ENCODE results near the gene USP1. TPM values are rescaled to one million over a fixed set of nuclear protein-coding genes. Genes with fewer than 3 reads are reported as not detected.

The USP1 gene
- total RNA-seq, 5 donors from 2014 or later (not counting 1 experiment from before 2014, with no cell fraction given), result 25.9 to 36.5 (median 33.0) TPM

- Histone ChIP-seq H3K27ac (ENCODE audit: low read length) (no peak overlapping the region), H3K9me3 (no peaks in the 10 kb centered on the region), H3K4me1 (ENCODE audit: control insufficient read depth in 1 of 2, extremely low read depth in 1 of 2, insufficient read depth in 2 of 2, low read length in 2 of 2) (no peaks in the 10 kb centered on the region), H3K36me3 (ENCODE audit: control insufficient read depth in 2 of 2, extremely low read depth in 1 of 2, insufficient read depth in 1 of 2, low read length in 1 of 2) (no peaks in the 10 kb centered on the region), H3K27me3 (replicated peaks in 1 of 2; ENCODE audit: control insufficient read depth in 2 of 2, extremely low read depth in 1 of 2, insufficient read depth in 2 of 2, low read length in 1 of 2) (peaks cover 0 to 4% of the 10 kb centered on the region in 2 experiments), H3K4me3 (ENCODE audit: control insufficient read depth in 1 of 2, extremely low read depth in 1 of 2, low read length in 1 of 2) (no peak overlapping the region)
- Mint-ChIP-seq H3K4me1 (no peaks in the 10 kb centered on the region), H3K27me3 (peaks cover 0 to 5% of the 10 kb centered on the region in 2 donors), H3K4me3 (no peak overlapping the region), H3K36me3 (no peaks in the 10 kb centered on the region), H3K27ac (no peak overlapping the region), H3K9me3 (no peaks in the 10 kb centered on the region)
- CTCF ChIA-PET, result no interaction called here
- WGBS (ENCODE audit: insufficient coverage), result 68% methylated on average over 2 of the region's 4 CpGs
- POLR2A ChIA-PET, result no interaction called here
- ATAC-seq (replicated peaks in 1 of 4) (no peak), DNase-seq (no peak)
Observed at GRCh38 chr1:62395291-62395690, 41.6 kb upstream of the USP1 start.

- WGBS (ENCODE audit: insufficient coverage), result 90% methylated on average over 2 of the region's 6 CpGs
- no peak overlapping the region for H3K27ac Mint-ChIP-seq
- peaks cover 0 to 4% of the 10 kb centered on the region in 2 experiments for H3K27me3 ChIP-seq (replicated peaks in 1 of 2; ENCODE audit: control insufficient read depth in 2 of 2, extremely low read depth in 1 of 2, insufficient read depth in 2 of 2, low read length in 1 of 2)
- H3K36me3 Mint-ChIP-seq, result no peaks in the 10 kb centered on the region
- no peak overlapping the region for H3K27ac ChIP-seq (ENCODE audit: low read length)
- no peaks in the 10 kb centered on the region for H3K9me3 Mint-ChIP-seq
- H3K4me1 Mint-ChIP-seq, result no peaks in the 10 kb centered on the region
- no peaks in the 10 kb centered on the region for H3K4me1 ChIP-seq (ENCODE audit: control insufficient read depth in 1 of 2, extremely low read depth in 1 of 2, insufficient read depth in 2 of 2, low read length in 2 of 2)
- H3K36me3 ChIP-seq (ENCODE audit: control insufficient read depth in 2 of 2, extremely low read depth in 1 of 2, insufficient read depth in 1 of 2, low read length in 1 of 2), result no peaks in the 10 kb centered on the region
- ChIA-PET CTCF (interaction anchor here in 1 of 2 donors (0.9 kb wide), 1 partner anchor 10 kb away, joined by 3 read pairs; no protein-coding TSS in a partner anchor), POLR2A (no interaction called here)
- no peak for DNase-seq
- ATAC-seq (replicated peaks in 1 of 4), result no peak
- H3K27me3 Mint-ChIP-seq, result peaks cover 0 to 5% of the 10 kb centered on the region in 2 donors
- no peaks in the 10 kb centered on the region for H3K9me3 ChIP-seq
- H3K4me3 Mint-ChIP-seq, result no peak overlapping the region
- H3K4me3 ChIP-seq (ENCODE audit: control insufficient read depth in 1 of 2, extremely low read depth in 1 of 2, low read length in 1 of 2), result no peak overlapping the region
Observed at GRCh38 chr1:62396871-62397270, 40.0 kb upstream of the USP1 start.

GRCh38 chr1:62397301-62397700 lies 39.5 kb upstream of the USP1 start:
- DNase-seq, result no peak

GRCh38 chr1:62398377-62398776 lies 38.5 kb upstream of the USP1 start:
- Histone ChIP-seq H3K36me3 (ENCODE audit: control insufficient read depth in 2 of 2, extremely low read depth in 1 of 2, insufficient read depth in 1 of 2, low read length in 1 of 2) (no peaks in the 10 kb centered on the region), H3K4me1 (ENCODE audit: control insufficient read depth in 1 of 2, extremely low read depth in 1 of 2, insufficient read depth in 2 of 2, low read length in 2 of 2) (no peaks in the 10 kb centered on the region), H3K4me3 (ENCODE audit: control insufficient read depth in 1 of 2, extremely low read depth in 1 of 2, low read length in 1 of 2) (no peak overlapping the region), H3K27me3 (replicated peaks in 1 of 2; ENCODE audit: control insufficient read depth in 2 of 2, extremely low read depth in 1 of 2, insufficient read depth in 2 of 2, low read length in 1 of 2) (peaks cover 0 to 6% of the 10 kb centered on the region in 2 experiments), H3K27ac (ENCODE audit: low read length) (no peak overlapping the region), H3K9me3 (no peaks in the 10 kb centered on the region)
- no peak overlapping the region for H3K4me3 Mint-ChIP-seq
- DNase-seq (no peak), ATAC-seq (replicated peaks in 1 of 4) (no peak)
- ChIA-PET POLR2A (no interaction called here), CTCF (interaction anchor here in 1 of 2 donors (0.7 kb wide), 2 partner anchors 223 to 1020 kb away, joined by 6 read pairs; no protein-coding TSS in a partner anchor)
- no peaks in the 10 kb centered on the region for H3K36me3 Mint-ChIP-seq
- no CpG with 5 or more reads among the region's 8 CpGs for WGBS (ENCODE audit: insufficient coverage)
- no peaks in the 10 kb centered on the region for H3K9me3 Mint-ChIP-seq
- no peaks in the 10 kb centered on the region for H3K4me1 Mint-ChIP-seq
- H3K27ac Mint-ChIP-seq, result no peak overlapping the region
- peaks cover 0 to 5% of the 10 kb centered on the region in 2 donors for H3K27me3 Mint-ChIP-seq

More at GRCh38 chr1:62397301-62397700, 39.5 kb upstream of the USP1 start:
- no CpG with 5 or more reads among the region's 3 CpGs for WGBS (ENCODE audit: insufficient coverage)
- H3K4me1 ChIP-seq (ENCODE audit: control insufficient read depth in 1 of 2, extremely low read depth in 1 of 2, insufficient read depth in 2 of 2, low read length in 2 of 2), result no peaks in the 10 kb centered on the region
- no peak for ATAC-seq (replicated peaks in 1 of 4)
- ChIA-PET POLR2A (no interaction called here), CTCF (interaction anchor here in 1 of 2 donors (0.9 kb wide), 1 partner anchor 9 kb away, joined by 3 read pairs; no protein-coding TSS in a partner anchor)
- H3K27ac ChIP-seq (ENCODE audit: low read length), result no peak overlapping the region
- no peaks in the 10 kb centered on the region for H3K36me3 ChIP-seq (ENCODE audit: control insufficient read depth in 2 of 2, extremely low read depth in 1 of 2, insufficient read depth in 1 of 2, low read length in 1 of 2)
- Mint-ChIP-seq H3K36me3 (no peaks in the 10 kb centered on the region), H3K4me3 (no peak overlapping the region), H3K27ac (no peak overlapping the region), H3K27me3 (peaks cover 0 to 5% of the 10 kb centered on the region in 2 donors), H3K9me3 (no peaks in the 10 kb centered on the region), H3K4me1 (no peaks in the 10 kb centered on the region)
- peaks cover 0 to 4% of the 10 kb centered on the region in 2 experiments for H3K27me3 ChIP-seq (replicated peaks in 1 of 2; ENCODE audit: control insufficient read depth in 2 of 2, extremely low read depth in 1 of 2, insufficient read depth in 2 of 2, low read length in 1 of 2)
- H3K4me3 ChIP-seq (ENCODE audit: control insufficient read depth in 1 of 2, extremely low read depth in 1 of 2, low read length in 1 of 2), result no peak overlapping the region
- H3K9me3 ChIP-seq, result no peaks in the 10 kb centered on the region

GRCh38 chr1:62401034-62401760 lies 35.7 kb upstream of the USP1 start:
- DNase-seq (no peak), ATAC-seq (replicated peaks in 1 of 4) (no peak)
- ChIA-PET CTCF (no interaction called here), POLR2A (interaction anchor here in 1 of 2 donors (0.8 kb wide), 1 partner anchor 385 kb away, joined by 3 read pairs; no protein-coding TSS in a partner anchor)
- Histone ChIP-seq H3K9me3 (no peaks in the 10 kb centered on the region), H3K4me3 (ENCODE audit: control insufficient read depth in 1 of 2, extremely low read depth in 1 of 2, low read length in 1 of 2) (no peak overlapping the region), H3K27ac (ENCODE audit: low read length) (no peak overlapping the region), H3K36me3 (ENCODE audit: control insufficient read depth in 2 of 2, extremely low read depth in 1 of 2, insufficient read depth in 1 of 2, low read length in 1 of 2) (no peaks in the 10 kb centered on the region), H3K4me1 (ENCODE audit: control insufficient read depth in 1 of 2, extremely low read depth in 1 of 2, insufficient read depth in 2 of 2, low read length in 2 of 2) (no peaks in the 10 kb centered on the region), H3K27me3 (replicated peaks in 1 of 2; ENCODE audit: control insufficient read depth in 2 of 2, extremely low read depth in 1 of 2, insufficient read depth in 2 of 2, low read length in 1 of 2) (peaks cover 0 to 2% of the 10 kb centered on the region in 2 experiments)
- 86% methylated on average over 2 of the region's 5 CpGs for WGBS (ENCODE audit: insufficient coverage)
- Mint-ChIP-seq H3K9me3 (no peaks in the 10 kb centered on the region), H3K4me1 (no peaks in the 10 kb centered on the region), H3K4me3 (no peak overlapping the region), H3K27me3 (no peaks in the 10 kb centered on the region), H3K36me3 (no peaks in the 10 kb centered on the region), H3K27ac (no peak overlapping the region)

- POLR2A ChIA-PET, result interaction anchor here in 1 of 2 donors (0.5 to 0.7 kb wide), 2 partner anchors 57 to 334 kb away, joined by 3 to 5 read pairs; no protein-coding TSS in a partner anchor
- no peak overlapping the region for H3K4me3 Mint-ChIP-seq
- H3K27ac Mint-ChIP-seq, result no peak overlapping the region
- ATAC-seq (replicated peaks in 1 of 4) (no peak), DNase-seq (no peak)
- Histone ChIP-seq H3K4me3 (ENCODE audit: control insufficient read depth in 1 of 2, extremely low read depth in 1 of 2, low read length in 1 of 2) (no peak overlapping the region), H3K9me3 (no peaks in the 10 kb centered on the region), H3K4me1 (ENCODE audit: control insufficient read depth in 1 of 2, extremely low read depth in 1 of 2, insufficient read depth in 2 of 2, low read length in 2 of 2) (no peaks in the 10 kb centered on the region), H3K36me3 (ENCODE audit: control insufficient read depth in 2 of 2, extremely low read depth in 1 of 2, insufficient read depth in 1 of 2, low read length in 1 of 2) (no peaks in the 10 kb centered on the region), H3K27me3 (replicated peaks in 1 of 2; ENCODE audit: control insufficient read depth in 2 of 2, extremely low read depth in 1 of 2, insufficient read depth in 2 of 2, low read length in 1 of 2) (peaks cover 0 to 2% of the 10 kb centered on the region in 2 experiments), H3K27ac (ENCODE audit: low read length) (no peak overlapping the region)
- H3K9me3 Mint-ChIP-seq, result no peaks in the 10 kb centered on the region
- H3K4me1 Mint-ChIP-seq, result no peaks in the 10 kb centered on the region
- no peaks in the 10 kb centered on the region for H3K27me3 Mint-ChIP-seq
- 83% methylated on average over 1 of the region's 2 CpGs for WGBS (ENCODE audit: insufficient coverage)
- CTCF ChIA-PET, result interaction anchor here (0.7 to 2.4 kb wide), 7 partner anchors 227 to 532 kb away, joined by 3 to 13 read pairs (median 3); no protein-coding TSS in a partner anchor
- no peaks in the 10 kb centered on the region for H3K36me3 Mint-ChIP-seq
Observed at GRCh38 chr1:62405247-62405646, 31.6 kb upstream of the USP1 start.
